HG03039 (cell line): ENCODE measurements around the gene GTF2IRD1.

Experiments used
- ATAC-seq: cut with Tn5 transposase; IDR thresholded peaks from one replicate; pipeline ENCODE4 v1.9.1; 2021; ENCODE audit warnings: mild to moderate bottlenecking, moderate library complexity; ENCODE audit not compliant: unreplicated experiment

Gene GTF2IRD1

DNA sequence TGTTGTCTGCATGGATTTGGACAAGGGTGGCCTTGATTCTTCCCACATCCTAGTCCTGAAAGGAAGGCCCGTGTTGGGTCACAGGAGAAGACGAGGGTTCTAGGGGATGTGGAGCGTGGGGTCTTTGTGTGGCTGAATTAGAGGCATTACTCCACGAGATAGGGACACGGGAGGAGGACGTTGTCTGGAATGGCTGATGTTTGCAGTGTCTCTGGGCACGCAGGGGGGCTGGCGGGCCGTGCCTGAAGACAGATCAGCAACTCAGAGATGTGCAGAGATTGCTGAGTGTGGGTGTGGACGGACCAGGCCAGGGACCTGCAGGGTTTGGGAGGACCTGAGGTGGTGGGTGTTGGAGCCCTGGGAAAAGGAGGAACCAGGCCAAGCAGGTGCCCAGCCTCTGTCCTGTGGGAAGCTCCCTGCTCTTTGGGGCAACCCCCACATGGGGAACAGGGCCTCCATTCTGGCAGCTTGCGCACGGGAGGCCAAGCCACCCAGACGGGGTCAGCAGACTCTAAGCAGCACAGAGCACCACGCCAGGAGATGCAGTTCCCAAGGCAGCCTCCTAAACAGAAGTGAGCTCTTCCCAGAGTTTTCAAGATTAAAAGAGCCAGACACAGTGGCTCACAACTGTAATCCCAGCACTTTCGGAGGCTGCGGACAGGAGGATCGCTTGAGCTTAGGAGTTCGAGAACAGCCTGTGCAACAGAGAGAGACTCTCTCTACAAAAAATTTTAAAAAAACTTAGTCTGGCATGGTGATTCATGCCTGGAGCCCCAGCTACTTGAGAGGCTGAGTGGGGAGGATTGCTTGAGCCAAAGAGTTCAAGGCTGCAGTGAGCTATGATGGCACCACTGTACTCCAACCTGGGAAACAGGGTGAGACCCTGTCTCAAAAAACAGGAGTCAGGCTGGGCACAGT, 132.8 kb downstream of the GTF2IRD1 start:
- no peak for ATAC-seq

DNA sequence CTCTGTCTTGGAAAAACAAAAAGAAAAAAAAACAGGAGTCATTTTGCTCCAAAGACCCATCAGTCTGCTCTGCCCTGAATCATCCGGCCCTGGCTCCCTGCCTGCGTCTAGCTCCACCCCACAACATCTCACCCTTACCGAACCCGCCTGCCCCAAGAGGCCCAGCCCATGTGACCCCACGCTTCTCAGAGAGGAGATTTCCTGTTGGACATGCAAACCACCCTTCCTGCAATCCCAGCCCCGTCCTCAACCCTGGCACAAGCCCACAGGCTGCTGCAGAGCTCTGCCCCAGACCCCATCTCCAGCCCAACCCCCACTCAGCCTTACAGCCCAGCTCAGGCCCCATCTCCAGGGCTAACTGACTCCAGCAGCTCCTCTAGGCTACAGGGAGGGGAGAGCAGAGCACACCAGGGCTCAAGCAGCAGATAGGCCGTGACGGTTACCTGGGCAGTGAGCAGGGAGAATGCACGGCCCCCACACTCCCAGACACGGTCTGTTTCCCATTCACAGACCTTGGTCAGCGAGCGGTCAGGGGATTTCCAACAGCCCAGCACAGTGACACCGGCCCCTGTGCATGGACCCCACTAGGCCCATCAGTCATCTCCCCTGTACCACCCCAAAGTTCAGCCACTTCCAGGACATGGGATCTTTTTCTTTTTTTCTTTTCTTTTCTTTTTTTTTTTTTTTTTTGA, 133.9 kb downstream of the GTF2IRD1 start:
- no peak for ATAC-seq

DNA sequence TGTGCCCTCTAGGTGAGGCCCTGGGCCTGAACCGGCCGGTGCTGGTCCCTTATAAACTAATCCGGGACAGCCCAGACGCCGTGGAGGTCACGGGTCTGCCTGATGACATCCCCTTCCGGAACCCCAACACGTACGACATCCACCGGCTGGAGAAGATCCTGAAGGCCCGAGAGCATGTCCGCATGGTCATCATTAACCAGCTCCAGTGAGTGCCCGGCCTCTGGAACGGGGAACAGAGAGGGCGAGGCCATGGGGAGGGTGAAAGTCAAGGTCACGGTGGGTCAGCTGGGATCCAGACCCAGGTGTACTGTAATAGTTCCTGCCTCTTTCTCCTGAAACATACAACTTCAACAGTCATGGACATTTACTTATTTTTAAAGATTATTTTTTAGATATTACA, 137.1 kb downstream of the GTF2IRD1 start:
- no peak for ATAC-seq

DNA sequence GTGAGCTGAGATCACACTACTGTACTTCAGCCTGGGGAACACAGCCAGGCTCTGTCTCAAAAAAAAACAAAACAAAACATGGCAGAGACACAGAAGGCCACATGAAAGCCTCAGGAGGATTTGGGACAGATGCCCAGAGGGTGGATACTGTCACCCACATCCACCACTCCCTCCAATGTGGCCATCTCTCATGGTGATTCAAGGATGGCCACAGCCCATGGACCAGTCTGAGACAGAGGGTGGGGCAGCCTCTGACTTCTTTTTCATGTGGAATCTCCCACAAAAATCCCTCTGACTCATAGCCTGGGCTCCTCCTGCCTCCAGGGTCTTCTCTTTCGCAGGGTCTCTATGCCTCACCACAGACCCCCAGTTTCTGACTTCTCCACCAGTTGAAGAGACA, 144.9 kb downstream of the GTF2IRD1 start:
- ATAC-seq, result no peak

DNA sequence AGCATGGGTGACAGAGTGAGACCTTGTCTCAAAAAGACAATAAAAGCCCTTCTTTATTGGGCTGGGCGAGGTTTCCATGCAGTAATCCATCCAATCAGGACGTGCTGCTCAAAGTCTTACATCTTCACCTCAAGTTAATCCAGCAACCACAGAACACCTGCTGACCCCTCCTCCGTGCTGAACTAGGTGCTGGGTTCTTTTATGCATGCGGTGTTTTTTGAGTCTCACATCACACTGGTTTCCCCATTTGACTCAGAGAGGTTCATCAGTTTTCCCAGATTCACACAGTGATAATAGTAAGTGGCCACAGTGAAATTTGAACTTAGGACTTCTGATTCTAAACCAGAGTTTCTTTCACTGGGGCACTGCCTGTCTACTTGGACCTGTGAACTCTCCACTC, 145.5 kb downstream of the GTF2IRD1 start:
- ATAC-seq, result no peak

DNA sequence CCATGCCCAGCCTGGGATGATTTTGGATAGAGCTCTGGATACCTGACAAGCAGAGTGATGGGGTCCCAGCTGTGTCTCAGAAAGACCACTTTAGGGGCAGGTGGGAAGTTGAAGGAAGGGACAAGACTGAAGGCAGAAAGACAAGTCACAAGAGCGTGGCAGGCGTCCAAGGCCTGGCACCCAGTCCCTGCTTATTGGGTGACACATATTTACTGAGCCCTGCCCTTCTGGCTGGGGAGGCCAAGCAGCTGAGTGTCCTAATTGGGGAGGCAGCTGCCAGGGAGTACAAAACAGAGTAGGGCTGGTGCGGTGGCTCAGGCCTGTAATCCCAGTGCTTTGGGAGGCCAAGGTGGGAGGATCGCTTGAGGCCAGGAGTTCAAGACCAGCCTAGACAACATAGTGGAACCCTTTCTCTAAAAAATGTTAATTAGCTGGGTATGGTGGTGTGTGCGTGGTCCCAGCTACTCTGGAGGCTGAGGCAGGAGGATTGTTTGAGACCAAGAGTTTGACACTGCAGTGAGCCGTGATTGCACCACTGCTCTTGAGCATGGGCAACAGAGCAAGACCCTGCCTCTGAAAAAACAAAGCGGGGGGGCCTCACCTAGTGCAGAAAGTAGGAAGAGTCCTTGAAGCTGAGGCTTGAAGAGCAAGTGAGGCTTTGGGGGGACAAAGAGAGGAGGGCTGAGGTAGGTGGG, 150.8 kb downstream of the GTF2IRD1 start:
- no peak for ATAC-seq

DNA sequence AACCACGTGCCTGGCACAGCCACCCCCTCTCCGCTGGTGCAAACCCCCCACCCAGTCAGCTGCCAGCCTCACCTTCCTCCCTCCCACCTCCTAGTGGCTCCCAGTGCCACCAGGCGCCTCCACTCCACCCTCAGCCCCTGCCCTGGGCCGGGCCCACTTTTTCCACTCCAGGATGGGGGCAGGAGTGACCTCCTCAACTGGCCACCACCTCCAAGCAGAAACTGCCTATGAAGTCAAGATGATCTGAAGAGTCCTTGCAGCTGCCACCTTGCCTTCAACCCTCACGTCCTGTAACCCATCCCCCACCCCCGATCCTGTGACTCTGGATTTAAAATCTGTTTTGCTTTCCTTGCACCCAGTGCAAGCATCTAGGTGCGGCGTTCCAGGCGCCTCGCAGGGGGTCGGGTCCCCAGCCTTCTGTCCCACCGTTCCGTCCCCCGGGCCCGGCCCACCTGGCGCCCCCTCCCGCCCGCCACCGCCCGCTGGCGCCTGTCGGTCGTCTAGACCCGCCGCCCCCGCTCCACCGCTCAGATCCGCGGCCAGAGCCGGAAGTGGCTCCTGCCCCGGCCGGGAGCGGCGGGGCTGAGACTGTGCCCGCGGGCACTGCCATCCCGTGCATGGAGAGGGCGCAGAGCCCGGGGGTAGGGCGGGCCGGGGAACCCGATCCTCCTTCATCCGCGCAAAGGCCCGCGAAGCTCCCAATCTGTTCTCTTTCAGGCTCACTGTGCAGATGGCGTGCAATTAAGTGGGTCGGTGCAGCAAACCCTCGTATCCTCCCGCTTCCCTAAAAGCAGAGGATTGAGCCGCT, 152.6 kb downstream of the GTF2IRD1 start:
- ATAC-seq, result no peak

DNA sequence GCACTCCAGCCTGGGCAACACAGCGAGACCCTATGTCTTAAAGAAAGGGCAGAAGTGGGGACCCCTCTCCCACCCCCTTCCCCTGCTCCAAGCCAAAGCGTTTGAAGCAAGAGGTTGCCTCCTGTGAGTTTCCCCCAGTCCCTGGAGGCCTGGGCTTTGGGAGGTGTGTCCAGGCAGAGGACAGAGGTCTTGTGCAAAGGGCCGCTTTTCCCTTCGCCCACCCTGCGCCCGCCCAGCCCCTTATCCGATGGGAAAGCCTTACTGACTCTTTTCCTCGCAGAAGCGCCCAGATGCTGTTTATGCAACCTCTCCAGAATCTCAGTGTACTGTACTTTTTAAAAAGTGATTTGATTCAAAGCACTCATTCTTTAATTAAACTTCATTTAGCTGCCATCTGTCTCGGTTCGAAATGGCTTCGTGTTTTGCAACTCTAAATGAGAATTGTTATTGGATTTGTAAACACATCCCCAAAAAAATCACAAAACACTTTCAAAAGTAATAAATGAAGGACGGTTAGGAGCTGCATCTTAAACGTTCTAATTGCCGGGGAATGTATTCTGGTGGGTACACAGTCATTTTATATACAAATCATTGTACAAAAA, 153.3 kb downstream of the GTF2IRD1 start:
- no peak for ATAC-seq

DNA sequence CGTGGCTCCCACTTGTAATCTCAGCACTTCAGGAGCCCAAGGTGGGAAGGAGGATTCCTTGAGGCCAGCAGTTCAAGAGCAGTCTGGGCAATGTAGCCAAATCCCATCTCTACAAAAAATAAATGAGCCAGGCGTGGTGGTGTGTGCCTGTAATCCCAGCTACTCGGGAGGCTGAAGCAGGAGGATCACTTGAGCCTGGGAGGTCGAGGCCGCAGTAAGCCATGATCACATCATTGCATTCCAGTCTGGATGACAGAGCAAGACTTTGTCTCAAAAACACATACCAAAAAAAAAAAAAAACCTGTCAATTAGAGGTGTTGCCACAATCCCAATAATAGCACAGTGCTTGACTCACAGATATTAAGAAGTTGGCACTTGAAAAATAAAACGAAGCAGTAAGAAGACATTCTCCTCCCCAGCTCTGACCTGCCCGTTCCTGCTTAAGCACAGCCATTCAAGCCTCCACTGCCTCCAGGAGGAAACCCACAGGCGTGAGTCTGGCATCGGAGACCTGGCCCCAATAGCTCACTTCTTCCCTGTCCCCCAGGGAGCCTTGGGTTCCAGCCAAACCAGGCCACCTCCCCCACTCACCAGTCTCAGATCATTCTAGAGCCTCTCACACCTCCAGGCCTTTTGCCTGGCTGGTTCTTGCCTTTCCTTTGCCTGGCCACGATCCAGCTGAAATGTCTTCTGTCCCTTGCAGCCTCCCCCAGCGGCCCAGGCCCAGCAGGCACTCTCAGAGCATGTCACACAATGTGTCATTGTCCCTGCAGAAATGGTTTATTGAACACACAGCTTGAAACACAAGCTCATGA, 158.5 kb downstream of the GTF2IRD1 start:
- ATAC-seq, result no peak

DNA sequence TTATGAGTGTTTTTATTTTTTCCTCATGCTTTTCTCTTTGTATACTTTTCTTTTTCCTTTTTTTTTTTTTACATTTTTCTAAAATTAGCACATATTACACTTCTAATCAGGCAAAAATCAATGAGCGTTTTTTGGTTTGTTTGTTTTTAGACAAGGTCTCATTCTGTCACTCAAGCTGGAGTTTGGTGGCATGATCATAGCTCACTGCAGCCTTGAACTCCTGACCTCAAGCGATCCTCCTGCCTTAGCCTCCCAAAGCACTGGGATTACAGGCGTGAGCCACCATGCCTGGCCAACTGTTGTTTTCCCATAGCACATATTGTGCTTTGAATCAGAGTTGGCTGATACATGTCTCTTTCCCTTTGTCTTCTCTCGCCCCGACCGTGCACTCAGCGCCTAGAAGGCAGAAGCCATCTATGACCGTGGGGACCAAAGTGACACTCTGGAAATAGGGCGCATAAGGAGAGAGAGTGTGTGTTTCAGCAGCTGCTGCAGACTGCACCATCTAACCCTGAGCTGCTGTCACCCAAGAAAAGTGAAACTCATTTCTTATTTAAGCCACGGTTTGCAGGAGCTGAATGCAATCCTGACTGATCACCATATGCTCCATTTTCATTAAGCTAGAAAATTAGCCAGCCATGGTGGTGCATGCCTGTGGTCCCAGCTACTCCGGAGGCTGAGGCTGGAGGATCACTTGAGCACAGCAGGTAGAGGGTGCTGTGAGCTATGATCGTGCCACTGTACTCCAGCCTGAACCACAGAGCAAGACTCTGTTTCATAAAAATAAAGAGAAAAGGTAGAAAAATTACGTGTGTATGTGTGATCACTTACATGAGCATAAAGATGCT, 162.5 kb downstream of the GTF2IRD1 start:
- ATAC-seq, result no peak

DNA sequence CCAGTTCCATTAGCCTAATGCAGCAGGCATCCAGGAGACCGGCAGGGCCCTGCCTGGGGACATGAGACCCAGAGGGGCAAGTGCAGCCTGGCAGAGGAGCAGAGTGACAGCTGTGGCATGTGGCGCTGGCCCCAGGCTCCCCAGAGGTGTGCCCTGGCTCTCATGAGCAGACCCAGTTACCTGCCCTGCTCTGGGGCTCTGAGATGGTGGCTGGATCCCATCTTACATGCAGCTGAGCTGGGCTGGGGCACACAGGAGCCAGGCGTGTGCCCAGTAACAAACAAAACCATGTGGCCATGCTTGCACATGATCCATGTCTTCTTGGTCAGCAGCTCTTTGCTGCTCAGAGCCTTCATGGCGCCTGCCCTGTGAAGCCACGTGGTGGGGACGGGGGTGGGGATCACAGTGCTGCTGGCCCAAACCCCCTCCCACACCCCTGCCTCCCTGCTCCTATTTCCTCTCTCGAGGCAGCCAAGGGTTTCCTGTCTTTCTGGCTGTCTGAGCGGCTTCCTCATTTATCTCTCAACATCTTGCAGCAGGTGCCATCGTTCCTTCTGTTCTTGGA, 163.6 kb downstream of the GTF2IRD1 start:
- ATAC-seq, result no peak

DNA sequence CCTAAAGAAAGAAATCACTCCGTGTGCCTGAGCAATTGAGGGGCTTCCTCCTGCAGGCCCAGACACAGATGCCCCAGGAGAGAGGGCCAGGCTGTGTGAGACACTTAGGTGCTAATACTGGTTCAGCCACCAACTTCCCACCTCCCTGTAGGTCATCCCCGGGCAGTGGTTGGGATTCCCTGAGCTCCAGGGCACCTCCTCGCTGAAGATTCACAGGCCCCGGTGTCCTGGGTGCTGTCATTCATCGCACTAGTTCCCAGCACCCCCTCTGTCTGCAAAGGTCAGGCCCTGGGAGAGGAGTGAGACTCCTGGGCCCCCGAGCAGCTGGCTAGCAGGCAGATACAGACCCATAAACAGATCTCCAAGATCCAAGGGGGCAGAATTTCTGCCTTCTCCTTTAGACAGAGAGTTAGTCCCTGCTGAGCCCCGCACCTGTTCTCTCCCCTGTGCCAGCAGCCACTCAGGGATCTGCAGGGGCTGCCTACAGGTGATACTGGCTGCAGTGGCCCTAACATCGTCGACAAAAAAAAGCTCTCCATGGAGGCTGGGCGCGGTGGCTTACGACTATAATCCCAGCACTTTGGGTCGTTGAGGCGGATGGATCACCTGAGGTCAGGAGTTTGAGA, 165.6 kb downstream of the GTF2IRD1 start:
- ATAC-seq, result no peak

DNA sequence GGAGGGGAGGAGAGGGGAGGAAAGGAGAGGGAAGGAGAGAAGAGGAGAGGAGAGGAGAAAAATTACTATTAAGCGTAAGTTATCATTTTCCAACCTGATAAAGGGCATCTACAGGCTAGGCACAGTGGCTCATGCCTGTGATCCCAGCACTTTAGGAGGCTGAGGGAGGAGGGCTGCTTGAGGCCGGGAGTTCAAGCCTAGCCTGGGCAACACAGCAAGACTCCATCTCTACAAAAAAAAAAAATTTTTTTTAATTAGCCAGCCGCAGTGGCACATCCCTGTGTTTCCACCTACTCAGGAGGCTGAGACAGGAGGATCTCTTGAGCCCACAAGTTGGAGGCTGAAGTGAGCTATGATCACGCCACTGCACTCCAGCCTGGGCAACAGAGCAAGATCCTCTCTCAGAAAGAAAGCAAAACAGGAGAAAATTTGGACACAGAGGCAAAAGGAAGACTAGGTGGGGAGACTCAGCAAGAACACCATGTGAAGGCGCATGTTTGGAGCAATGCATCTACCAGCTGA, 168.6 kb downstream of the GTF2IRD1 start:
- ATAC-seq, result no peak

DNA sequence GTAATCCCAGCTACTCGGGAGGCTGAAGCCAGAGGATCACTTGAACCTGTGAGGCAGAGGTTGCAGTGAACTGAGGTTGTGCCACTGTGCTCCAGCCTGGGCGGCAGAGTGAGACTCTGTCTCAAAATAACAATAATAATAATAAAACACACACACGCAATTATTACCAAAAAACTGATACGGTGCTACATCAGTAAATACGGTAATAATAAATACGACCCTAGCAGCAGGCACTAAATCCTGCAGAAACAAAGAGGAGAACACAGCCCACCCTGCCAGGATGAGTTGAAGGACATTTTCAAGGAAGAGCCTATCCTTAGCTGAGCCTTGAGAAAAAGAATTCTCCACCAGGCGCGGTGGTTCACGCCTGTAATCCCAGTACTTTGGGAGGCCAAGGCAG, 169.4 kb downstream of the GTF2IRD1 start:
- ATAC-seq, result no peak

DNA sequence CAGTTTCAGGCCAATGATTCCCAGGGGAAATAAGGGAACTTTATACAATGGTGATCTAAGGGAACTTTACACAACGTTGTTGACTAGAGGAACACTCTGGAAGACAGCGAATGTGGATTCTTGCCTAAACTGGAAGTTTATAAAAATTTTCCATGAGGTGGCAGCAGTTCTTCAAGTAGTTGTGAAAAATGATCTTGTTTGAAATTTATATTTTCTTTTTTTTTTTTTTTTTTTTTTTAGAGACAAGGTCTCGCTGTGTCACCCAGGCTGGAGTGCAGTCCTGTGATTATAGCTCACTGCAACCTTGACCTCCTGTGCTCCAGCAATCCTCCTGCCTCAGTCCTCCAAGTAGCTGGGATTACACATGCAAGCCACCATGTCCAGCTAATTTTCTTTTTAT, 171.7 kb downstream of the GTF2IRD1 start:
- no peak for ATAC-seq

DNA sequence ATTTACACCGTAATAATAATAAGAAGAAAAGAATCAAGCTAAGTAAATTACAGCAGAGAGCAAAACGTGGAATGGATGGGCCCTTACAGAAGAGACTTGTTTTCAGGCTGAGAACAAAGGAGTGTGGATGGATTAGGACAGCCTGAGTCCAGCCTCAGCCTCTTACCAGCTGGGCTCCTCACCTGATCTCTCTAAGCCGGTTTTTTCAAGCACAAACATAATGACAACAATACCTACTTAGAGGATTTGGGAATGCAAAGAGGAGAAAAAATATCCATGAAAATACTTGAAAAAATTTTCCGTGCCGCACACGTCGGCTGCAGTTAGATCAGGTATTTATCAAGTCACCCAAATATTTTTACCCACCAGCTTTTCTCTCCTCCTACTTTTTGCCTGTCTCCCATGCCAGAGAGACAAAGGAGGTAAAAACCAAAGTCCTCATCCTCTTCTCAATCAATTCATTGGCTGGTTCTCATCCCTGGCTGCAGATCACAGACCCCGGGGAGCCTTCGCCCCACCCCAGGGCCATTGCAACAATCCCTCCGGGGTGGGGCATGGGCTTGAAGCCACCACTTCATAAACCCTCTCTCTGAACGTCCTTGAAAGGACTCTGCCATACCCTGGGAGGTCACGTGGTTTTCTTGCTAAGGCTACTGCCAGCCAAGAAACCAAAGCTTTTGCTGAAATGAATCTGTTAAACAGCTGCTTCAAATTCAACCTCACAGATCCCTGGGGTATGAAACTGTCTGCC, 174.1 kb downstream of the GTF2IRD1 start:
- no peak for ATAC-seq

DNA sequence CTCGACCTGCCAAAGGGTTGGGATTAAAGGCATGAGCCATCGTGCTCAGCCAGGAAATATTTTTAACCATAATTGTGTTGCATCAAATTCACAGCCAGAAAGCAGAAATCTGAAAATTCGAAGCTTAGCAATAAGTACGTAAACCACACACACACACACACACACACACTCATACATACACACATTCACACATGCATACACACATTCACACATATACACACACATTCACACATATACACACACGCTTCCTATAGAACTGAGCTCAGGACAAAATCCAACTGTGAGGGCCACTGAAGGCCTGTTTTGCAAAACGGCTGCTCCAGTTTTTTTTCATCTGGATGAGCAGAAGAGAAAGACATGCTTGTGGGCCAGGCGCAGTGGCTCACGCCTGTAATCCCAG, 178.8 kb downstream of the GTF2IRD1 start:
- ATAC-seq, result no peak
